KMS-11 (cell line): ENCODE measurements around the gene DDX47.
"Not testable (repeated sequence)": the region's sequence is repeated elsewhere in the genome, so short reads cannot be mapped to it uniquely, and the experiment has no call there.

Experiments
- H2AFZ ChIP-seq: fragments of 200-600 bp; sonication (generic); 2 replicates; pipeline ENCODE4 v1.6.1; 2016; ENCODE audit warnings: antibody characterized with exemption, mixed run types, low read depth
- H3K27ac ChIP-seq: fragments of 200-600 bp; sonication (generic); 2 replicates; pipeline ENCODE4 v1.6.1; 2016; ENCODE audit warnings: mild to moderate bottlenecking, mixed run types
- H3K27me3 ChIP-seq: fragments of 200-600 bp; sonication (generic); 2 replicates; pipeline ENCODE4 v1.6.1; 2017; ENCODE audit warnings: mild to moderate bottlenecking, low read depth, mixed run types, moderate library complexity; ENCODE audit not compliant: insufficient read depth
- H3K36me3 ChIP-seq: fragments of 200-600 bp; sonication (generic); 2 replicates; pipeline ENCODE4 v1.6.1; 2017; ENCODE audit warnings: mild to moderate bottlenecking, mixed run types; ENCODE audit not compliant: insufficient read depth
- H3K4me1 ChIP-seq: fragments of 200-600 bp; sonication (generic); 2 replicates; pipeline ENCODE4 v1.6.1; 2016; ENCODE audit warnings: mild to moderate bottlenecking, low read depth, mixed run types; ENCODE audit not compliant: poor library complexity, severe bottlenecking
- H3K4me2 ChIP-seq: fragments of 200-600 bp; sonication (generic); 2 replicates; pipeline ENCODE4 v1.7.0; 2016; ENCODE audit warnings: mild to moderate bottlenecking, mixed run types
- H3K4me3 ChIP-seq: fragments of 200-600 bp; sonication (generic); IDR thresholded peaks from 2 replicates; pipeline ENCODE4 v1.6.1; 2017; ENCODE audit warnings: low read depth, low read length, mixed read lengths; ENCODE audit not compliant: insufficient read depth
- H3K79me2 ChIP-seq: fragments of 200-600 bp; sonication (generic); 2 replicates; pipeline ENCODE4 v1.6.1; 2016; ENCODE audit warnings: low read depth, mixed run types; ENCODE audit not compliant: insufficient read depth
- H3K9ac ChIP-seq: fragments of 200-600 bp; sonication (generic); 2 replicates; pipeline ENCODE4 v1.6.1; 2016; ENCODE audit warnings: mild to moderate bottlenecking, mixed run types
- H4K20me1 ChIP-seq: fragments of 200-600 bp; sonication (generic); 2 replicates; pipeline ENCODE4 v1.6.1; 2016; ENCODE audit warnings: mild to moderate bottlenecking, mixed run types; ENCODE audit not compliant: insufficient read depth
- CTCF ChIP-seq: fragments of 200-600 bp; sonication (generic); conservative IDR thresholded peaks from 2 replicates; pipeline ENCODE4 v1.6.1; 2017; ENCODE audit warnings: low read depth, mild to moderate bottlenecking, antibody characterized with exemption, low read length, moderate library complexity, mixed read lengths

DDX47 gene

GRCh38 chr12:12803186-12803585 lies 10.0 kb upstream of the DDX47 start:
- H4K20me1 ChIP-seq = no peaks in the 10 kb centered on the region
- peak overlapping the region; percentile 68 for H3K27ac ChIP-seq
- peak overlapping the region; percentile 13; the same call in 1 of the 2 replicates for H2AFZ ChIP-seq
- no peaks in the 10 kb centered on the region for H3K36me3 ChIP-seq
- no peaks in the 10 kb centered on the region for H3K27me3 ChIP-seq
- H3K4me1 ChIP-seq = peaks cover 38% of the 10 kb centered on the region
- no peaks in the 10 kb centered on the region for H3K79me2 ChIP-seq
- H3K9ac ChIP-seq = no peak overlapping the region
- H3K4me3 ChIP-seq = no peak overlapping the region
- TF ChIP-seq CTCF = no peak
- H3K4me2 ChIP-seq = peak overlapping the region; percentile 51

GRCh38 chr12:12804011-12804410 lies 9.1 kb upstream of the DDX47 start:
- peaks cover 30% of the 10 kb centered on the region for H3K4me1 ChIP-seq
- H3K27me3 ChIP-seq = no peaks in the 10 kb centered on the region
- no peak overlapping the region for H3K4me3 ChIP-seq
- H3K27ac ChIP-seq = no peak overlapping the region
- H3K4me2 ChIP-seq = no peak overlapping the region
- no peak overlapping the region for H2AFZ ChIP-seq
- no peak for TF ChIP-seq CTCF
- no peaks in the 10 kb centered on the region for H3K36me3 ChIP-seq
- no peaks in the 10 kb centered on the region for H4K20me1 ChIP-seq
- H3K79me2 ChIP-seq = no peaks in the 10 kb centered on the region
- no peak overlapping the region for H3K9ac ChIP-seq

GRCh38 chr12:12804432-12804886 lies 8.7 kb upstream of the DDX47 start:
- no peak overlapping the region for H3K27ac ChIP-seq
- no peaks in the 10 kb centered on the region for H3K36me3 ChIP-seq
- H3K4me2 ChIP-seq = no peak overlapping the region
- H3K4me1 ChIP-seq = peaks cover 26% of the 10 kb centered on the region
- H3K79me2 ChIP-seq = no peaks in the 10 kb centered on the region
- TF ChIP-seq CTCF = no peak
- H3K4me3 ChIP-seq = no peak overlapping the region
- no peak overlapping the region for H2AFZ ChIP-seq
- H4K20me1 ChIP-seq = no peaks in the 10 kb centered on the region
- no peaks in the 10 kb centered on the region for H3K27me3 ChIP-seq
- H3K9ac ChIP-seq = no peak overlapping the region

GRCh38 chr12:12806784-12807516 lies 6.2 kb upstream of the DDX47 start:
- Histone ChIP-seq H3K36me3 (no peaks in the 10 kb centered on the region), H3K4me2 (no peak overlapping the region), H3K4me3 (no peak overlapping the region), H3K27me3 (no peaks in the 10 kb centered on the region), H4K20me1 (no peaks in the 10 kb centered on the region), H3K27ac (no peak overlapping the region), H3K79me2 (no peaks in the 10 kb centered on the region), H3K4me1 (peaks cover 26% of the 10 kb centered on the region), H3K9ac (no peak overlapping the region), H2AFZ (no peak overlapping the region)
- no peak for TF ChIP-seq CTCF

GRCh38 chr12:12807517-12807903 lies 5.6 kb upstream of the DDX47 start:
- H2AFZ ChIP-seq, H3K27me3 ChIP-seq, H3K79me2 ChIP-seq, H3K36me3 ChIP-seq, H3K4me3 ChIP-seq, H3K9ac ChIP-seq, H3K4me2 ChIP-seq, H4K20me1 ChIP-seq, H3K27ac ChIP-seq: not testable (repeated sequence)
- H3K4me1 ChIP-seq = peaks cover 21% of the 10 kb centered on the region
